GM19463 (cell line): ENCODE results near the gene ABR.
A peak's percentile ranks its signal among the peaks of the same experiment; 100 is the strongest.
"Not testable (repeated sequence)": the region's sequence is repeated elsewhere in the genome, so short reads cannot be mapped to it uniquely, and the experiment has no call there.

ENCODE experiments used
- ATAC-seq: cut with Tn5 transposase; IDR thresholded peaks from one replicate; pipeline ENCODE4 v1.9.1; 2021; ENCODE audit warnings: mild to moderate bottlenecking, moderate library complexity; ENCODE audit not compliant: unreplicated experiment

Gene ABR

DNA sequence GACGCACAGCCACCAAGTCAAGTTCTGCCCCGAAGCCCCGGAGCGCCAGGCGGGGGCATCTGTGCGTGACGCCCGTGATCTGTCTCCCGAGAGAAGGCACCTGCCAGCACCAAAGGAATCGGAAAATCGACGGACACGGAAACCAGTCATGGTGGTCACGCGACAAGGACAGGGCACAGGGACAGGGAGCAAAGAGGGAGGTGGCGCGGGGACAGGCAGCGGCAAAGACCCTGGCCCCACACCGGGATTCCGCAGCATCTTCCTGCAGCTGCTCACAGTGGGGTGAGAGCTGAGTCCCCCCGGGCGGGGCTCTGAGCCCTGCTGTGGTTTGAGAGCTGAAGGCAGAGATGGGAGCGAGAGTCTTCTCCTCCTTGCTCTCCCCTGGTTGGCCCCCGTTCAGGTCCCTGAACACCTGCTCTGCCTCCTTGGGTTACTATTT lies 56.4 kb downstream of the ABR start:
- no peak for ATAC-seq

DNA sequence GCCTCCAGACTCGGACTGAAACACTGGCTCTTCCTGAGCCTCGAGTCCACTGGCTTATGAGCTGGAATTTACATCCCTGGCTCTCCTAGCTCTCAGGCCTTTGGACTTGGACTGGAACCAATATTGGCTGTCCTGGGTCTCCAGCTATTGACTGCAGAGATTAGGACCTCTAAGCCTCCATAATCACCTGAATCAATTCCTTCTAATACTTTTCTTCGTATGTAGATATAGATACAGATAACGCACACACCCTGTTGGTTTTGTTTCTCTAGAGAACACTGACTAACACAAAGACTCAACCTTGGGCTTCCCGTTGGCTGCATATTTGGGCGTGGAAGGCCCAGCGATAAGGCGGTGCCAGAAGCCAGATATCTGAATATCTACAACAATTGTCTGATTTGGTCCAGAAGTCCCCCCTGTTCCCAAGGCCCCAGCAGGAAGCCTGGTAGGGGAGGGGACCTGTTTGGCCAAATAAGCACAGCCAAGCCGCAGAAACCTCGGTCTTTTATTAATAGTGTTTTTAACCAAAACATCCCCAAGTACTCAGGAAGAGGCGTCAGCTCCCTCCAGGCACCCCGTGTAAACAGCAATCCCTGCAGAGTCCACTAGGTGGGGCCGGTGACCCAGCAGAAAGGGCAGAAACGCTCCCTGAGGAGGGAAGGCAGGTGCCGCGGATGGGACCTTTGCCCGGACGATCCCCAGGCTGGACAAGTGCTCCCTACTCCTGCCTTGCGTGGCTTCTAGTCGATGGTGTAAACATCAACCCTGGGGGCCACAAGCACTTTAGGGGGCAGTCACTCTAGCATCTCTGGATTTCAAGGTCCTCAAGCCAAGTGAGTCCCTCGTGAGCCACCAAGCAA lies 57.0 kb downstream of the ABR start:
- no peak for ATAC-seq

- not testable (repeated sequence) for ATAC-seq
These were observed 58.4 kb downstream of the ABR start for GRCh38 chr17:1121442-1121817.

GRCh38 chr17:1120596-1121441 lies 59.0 kb downstream of the ABR start:
- ATAC-seq, result no peak

DNA sequence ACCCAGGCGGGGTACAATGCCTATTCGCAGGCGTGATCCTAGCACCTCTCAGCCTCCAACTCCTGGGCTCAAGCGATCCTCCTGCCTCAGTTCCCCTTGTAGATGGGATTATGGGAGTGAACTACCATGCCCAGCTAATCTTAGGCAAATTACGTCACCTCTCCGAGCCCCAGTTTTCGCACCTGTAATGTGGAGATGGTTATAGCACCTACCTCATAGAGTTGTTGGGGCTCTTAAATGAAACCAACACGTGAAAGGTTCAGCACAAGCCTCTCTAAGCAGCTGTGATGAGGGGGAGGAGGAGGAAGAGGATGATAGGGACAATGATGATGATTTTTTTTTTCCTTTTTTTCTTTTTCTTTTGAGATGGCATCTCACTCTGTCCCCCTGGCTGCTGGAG lies 59.9 kb downstream of the ABR start:
- no peak for ATAC-seq

DNA sequence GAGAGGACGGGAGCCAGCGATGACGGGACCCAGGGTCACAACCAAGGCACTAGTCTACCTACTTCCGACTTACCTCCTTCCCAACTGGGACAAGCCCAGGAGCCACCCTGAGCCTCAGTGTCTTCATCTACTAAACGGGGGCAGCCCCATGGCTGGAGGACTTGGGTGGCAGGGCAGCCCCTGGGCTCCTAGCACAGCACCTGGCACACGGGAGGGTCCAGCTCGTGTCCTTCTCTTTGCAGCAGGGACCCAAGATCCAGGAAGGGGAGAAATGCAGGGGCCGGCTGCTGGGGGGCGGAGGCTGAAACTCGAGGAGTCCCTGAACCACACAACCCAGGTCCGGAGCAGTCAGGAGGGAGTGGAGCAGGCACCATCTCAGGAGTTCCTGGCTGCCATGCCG lies 63.2 kb downstream of the ABR start:
- ATAC-seq, result no peak

- ATAC-seq, result no peak
These were observed 66.9 kb downstream of the ABR start for GRCh38 chr17:1112875-1113274.

- ATAC-seq, result no peak
These were observed 68.0 kb downstream of the ABR start for GRCh38 chr17:1111599-1112443.

DNA sequence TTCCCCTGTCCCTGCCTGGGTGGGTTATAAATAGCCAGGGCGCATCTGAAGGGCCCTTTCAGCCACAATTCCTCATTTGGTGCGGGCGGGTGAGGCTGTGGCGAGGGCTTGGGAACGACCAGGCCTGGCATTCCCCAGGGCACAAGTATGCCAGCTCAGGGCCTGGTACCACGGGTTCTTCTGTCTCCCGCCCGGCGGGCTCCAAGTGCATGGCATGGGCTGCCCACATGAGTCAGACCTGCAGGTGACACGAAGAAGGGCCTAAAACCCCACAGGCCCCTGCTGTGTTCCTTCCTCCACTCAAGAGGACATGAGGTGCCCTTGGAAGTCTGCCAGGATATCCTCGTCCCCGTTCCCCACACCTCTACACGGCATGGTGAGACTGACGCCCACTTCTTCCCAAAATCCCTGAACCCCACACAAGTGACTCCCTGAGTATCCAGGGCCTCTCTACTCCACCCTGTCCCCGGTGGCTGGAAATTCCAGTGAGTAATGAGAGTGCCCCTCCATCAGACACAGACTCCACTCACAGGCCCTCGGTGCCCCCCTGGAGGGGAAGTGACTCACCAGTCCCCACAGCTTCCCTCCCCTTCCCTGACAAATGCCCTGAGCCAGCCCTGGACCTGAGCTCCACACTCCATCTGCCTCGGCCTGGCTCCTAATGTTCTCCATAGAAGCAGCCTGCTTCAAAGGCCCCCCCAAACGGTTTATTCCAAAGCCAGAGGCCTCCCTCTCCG lies 68.8 kb downstream of the ABR start:
- ATAC-seq, result no peak

- ATAC-seq, result no peak
These were observed 69.3 kb downstream of the ABR start for GRCh38 chr17:1110541-1110861.

- ATAC-seq, result peak; percentile 35
These were observed 69.9 kb downstream of the ABR start for GRCh38 chr17:1109606-1110540.

DNA sequence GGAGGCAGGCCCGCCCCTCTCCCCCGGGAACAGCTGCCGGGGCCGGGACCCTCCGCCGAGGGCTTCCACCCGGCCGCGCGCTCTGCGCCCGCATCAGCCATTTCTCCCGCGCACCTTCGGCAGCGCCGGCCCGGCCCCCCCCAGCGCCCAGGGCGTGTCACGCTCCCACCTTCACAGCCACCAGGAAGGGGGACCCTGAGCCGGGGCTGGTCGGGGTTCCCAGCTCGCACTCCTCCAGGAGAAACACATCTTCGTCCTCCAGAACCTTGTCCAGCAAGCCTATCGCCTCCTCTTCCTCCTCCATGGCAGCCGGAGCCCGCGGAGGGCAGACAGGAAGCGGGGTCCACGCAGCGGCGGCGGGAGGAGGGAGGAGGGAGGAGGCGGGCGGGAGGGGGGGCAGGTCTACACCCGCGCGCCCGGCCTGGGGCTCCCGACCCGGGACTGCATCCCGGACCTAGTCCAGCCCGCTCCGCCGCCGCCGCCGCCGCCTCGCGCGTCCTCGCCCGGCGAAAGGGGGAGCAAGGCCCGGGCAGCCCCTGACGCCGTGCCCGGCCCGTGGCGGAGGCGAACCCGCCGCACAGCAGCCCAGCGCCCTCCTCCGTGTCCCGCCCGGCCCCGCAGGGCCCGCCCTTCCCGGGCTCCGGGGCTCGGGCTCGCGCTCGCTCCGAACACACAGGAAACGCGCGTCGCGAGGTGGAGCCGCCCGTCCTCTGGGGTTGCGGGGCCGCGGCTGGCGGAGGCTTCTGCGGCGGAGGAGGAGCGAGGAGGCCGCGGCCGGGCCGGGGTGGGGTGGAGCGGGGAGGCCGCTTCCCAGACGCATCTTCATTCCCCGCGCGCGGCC lies 70.8 kb downstream of the ABR start:
- ATAC-seq, result peak; percentile 55

DNA sequence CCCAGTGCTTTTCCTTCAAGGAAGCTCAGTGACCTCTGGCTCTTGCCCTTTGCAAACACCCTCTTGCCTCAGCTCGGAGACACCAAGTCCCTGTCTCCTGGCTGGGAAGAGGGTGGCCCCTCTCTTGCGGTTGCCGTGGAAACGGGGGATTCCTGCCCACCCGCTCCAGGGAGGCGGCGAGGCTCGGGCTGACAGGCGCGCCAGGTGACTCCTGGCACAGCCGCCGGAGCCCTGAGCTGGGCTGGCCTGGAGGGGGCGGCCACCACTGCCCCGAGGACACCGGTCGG lies 71.4 kb downstream of the ABR start:
- peak; percentile 10 for ATAC-seq

DNA sequence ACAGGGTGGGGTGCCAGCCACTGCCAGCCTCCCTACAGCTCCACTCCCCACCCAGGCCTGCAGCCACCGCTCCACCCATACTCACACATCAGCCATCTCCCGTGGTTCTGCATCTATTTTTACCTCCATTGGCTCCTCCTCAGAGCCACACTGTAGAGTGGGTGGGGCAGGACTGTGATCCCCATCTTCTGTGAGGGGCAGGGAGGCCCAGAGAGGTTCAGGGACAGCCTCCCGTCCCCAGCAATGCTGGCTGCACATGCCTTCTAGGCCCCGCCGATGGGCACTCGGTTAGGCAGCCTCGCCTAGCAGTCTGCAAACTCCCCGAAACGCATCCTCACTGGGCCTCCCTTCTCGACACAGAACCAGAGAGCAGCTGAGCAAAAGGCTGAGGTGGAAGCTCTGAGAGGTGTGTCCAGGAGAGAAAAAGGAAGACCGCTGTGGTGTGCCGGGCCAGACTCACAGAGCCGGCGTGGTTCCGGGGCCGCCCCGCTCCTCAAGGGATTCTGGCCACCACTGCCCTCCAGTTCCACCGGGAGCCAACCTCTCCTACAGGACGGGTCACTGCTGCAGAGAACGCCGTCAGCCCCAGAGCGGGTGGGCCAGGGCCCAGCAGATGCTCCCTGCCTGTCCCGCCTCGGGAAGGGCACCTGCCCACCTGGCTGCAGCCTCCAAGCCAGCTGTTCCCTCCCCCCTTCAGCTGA lies 71.9 kb downstream of the ABR start:
- no peak for ATAC-seq

- ATAC-seq, result no peak
These were observed 72.6 kb downstream of the ABR start for GRCh38 chr17:1107083-1107776.

- no peak for ATAC-seq
These were observed 75.6 kb downstream of the ABR start for GRCh38 chr17:1104222-1104621.

- ATAC-seq, result no peak
These were observed 79.4 kb downstream of the ABR start for GRCh38 chr17:1100382-1100781.

- no peak for ATAC-seq
These were observed 80.5 kb downstream of the ABR start for GRCh38 chr17:1099242-1099641.
